NB4 (cell line): ENCODE measurements around the gene UBXN4.
"Not testable (repeated sequence)": the region's sequence is repeated elsewhere in the genome, so short reads cannot be mapped to it uniquely, and the experiment has no call there.

Source experiments
- DNase-seq: peaks from one replicate; pipeline ENCODE4 v3.0.0; 2010; ENCODE audit warnings: low read depth
- H3K4me3 ChIP-seq: one replicate; pipeline ENCODE4 v1.5.1; 2011; ENCODE audit warnings: mild to moderate bottlenecking, low read depth, low read length, moderate library complexity
- MYC ChIP-seq: IDR thresholded peaks from 2 replicates; pipeline ENCODE4 v1.6.1; 2011; ENCODE audit warnings: low read depth, low read length
- POLR2A ChIP-seq: IDR thresholded peaks from 2 replicates; pipeline ENCODE4 v1.6.1; 2011; ENCODE audit warnings: mild to moderate bottlenecking; ENCODE audit not compliant: insufficient read length; ENCODE audit errors: extremely low read depth
- TF ChIP-seq, protein P1 (sequence below): IDR thresholded peaks from 2 replicates; pipeline ENCODE4 v1.6.1; 2011; ENCODE audit warnings: low read depth, low read length
- TF ChIP-seq, protein P2 (sequence below): IDR thresholded peaks from one replicate; pipeline ENCODE4 v1.5.1; 2012; ENCODE audit warnings: low read depth, low read length

The UBXN4 gene

DNA sequence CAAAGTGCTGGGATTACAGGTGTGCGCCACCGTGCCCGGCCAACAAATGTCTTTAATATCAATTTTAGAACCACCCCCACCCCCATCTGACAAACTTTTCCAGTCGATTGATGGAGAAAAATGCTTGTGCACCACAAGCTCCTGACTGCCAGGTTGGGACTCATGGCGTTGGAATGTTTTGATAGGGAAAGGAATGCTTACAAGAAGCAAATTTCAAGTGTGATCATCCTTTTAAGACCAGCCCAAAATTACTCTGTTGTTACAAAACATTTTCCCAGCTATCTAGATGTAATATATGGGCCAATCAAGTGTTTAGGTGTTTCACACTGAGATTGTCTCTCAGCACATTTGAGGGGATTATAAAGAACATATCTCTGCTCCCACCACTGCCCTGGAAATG, 45.2 kb downstream of the UBXN4 start:
- TF ChIP-seq, protein P1, sequence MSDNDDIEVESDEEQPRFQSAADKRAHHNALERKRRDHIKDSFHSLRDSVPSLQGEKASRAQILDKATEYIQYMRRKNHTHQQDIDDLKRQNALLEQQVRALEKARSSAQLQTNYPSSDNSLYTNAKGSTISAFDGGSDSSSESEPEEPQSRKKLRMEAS: no peak
- TF ChIP-seq, protein P2, sequence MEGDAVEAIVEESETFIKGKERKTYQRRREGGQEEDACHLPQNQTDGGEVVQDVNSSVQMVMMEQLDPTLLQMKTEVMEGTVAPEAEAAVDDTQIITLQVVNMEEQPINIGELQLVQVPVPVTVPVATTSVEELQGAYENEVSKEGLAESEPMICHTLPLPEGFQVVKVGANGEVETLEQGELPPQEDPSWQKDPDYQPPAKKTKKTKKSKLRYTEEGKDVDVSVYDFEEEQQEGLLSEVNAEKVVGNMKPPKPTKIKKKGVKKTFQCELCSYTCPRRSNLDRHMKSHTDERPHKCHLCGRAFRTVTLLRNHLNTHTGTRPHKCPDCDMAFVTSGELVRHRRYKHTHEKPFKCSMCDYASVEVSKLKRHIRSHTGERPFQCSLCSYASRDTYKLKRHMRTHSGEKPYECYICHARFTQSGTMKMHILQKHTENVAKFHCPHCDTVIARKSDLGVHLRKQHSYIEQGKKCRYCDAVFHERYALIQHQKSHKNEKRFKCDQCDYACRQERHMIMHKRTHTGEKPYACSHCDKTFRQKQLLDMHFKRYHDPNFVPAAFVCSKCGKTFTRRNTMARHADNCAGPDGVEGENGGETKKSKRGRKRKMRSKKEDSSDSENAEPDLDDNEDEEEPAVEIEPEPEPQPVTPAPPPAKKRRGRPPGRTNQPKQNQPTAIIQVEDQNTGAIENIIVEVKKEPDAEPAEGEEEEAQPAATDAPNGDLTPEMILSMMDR: no peak
- TF ChIP-seq MYC (no peak), POLR2A (no peak)
- H3K4me3 ChIP-seq: no peak overlapping the region
- no peak for DNase-seq

DNA sequence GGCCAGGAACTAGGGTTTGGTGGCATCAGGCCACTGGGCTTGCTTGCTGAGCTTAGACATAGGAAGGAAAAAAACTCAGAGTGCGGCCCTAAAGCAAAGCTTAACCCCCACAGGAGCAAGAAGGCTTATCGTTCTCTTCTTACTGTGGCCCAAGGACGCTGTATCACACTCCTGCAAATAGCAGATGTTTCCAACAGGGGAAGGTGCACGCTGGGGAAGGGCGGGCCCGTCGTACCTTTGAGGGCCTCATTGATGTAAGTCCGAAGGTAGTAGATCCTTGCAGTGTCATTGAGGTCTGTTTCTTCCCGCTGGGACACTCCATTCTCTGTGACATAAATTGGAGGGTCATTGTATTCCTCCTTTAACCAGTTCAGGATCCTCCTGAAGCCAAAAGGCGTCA, 48.8 kb downstream of the UBXN4 start:
- no peak overlapping the region for H3K4me3 ChIP-seq
- no peak for TF ChIP-seq POLR2A
- TF ChIP-seq, protein P2: no peak
- TF ChIP-seq, protein P1: no peak
- TF ChIP-seq MYC: no peak
- DNase-seq: no peak

GRCh38 chr2:135791418-135792190, 49.9 kb downstream of the UBXN4 start:
- TF ChIP-seq MYC (no peak), POLR2A (no peak)
- TF ChIP-seq, protein P2: no peak
- TF ChIP-seq, protein P1: no peak
- H3K4me3 ChIP-seq: no peak overlapping the region
- DNase-seq: no peak

- TF ChIP-seq POLR2A (no peak), MYC (no peak)
- TF ChIP-seq, protein P1: no peak
- TF ChIP-seq, protein P2: no peak
- DNase-seq: peak; percentile 66
Measured at GRCh38 chr2:135792401-135793150, 50.9 kb downstream of the UBXN4 start.

GRCh38 chr2:135795641-135796040, 54.0 kb downstream of the UBXN4 start:
- not testable (repeated sequence) for H3K4me3 ChIP-seq
- DNase-seq: peak; percentile 33

More at GRCh38 chr2:135792401-135793150, 50.9 kb downstream of the UBXN4 start:
- H3K4me3 ChIP-seq: no peak overlapping the region

DNA sequence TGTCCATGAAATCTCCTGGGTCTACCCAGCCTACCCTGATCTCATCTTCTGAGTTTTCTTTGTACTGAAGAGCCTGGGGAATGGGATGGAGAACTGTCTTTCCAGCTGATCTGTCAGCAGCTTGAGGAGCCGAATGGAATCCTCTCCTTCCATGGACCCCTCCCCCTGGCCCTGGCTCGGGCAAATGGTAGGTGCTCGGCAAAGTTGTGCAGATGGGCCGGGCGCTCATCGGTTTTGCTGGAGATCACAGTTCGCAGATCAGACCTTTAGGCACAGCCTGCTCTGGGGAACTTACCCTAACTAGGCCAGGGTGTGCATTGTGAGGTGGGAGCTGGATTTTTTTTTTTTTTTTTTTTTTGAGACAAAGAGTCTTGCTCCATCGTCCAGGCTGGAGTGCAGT, 55.0 kb downstream of the UBXN4 start:
- DNase-seq: no peak
- TF ChIP-seq, protein P1: no peak
- TF ChIP-seq, protein P2: no peak
- no peak for TF ChIP-seq POLR2A
- no peak for TF ChIP-seq MYC
- H3K4me3 ChIP-seq: no peak overlapping the region
